K562 (cell line): ENCODE data around the gene CHRNA10. TPM values are rescaled to one million over a fixed set of nuclear protein-coding genes. Genes with fewer than 3 reads are reported as not detected.

Experiments
- ATAC-seq: fragments of 200-7000 bp; cut with Tn5 transposase; 3 replicates; pipeline ENCODE4 v1.9.1; 2020; ENCODE audit warnings: moderate library complexity
- BruUV-seq: library from RNA; stranded (reverse); fragments of 400-500 nt; replicated peaks from 2 replicates; lab custom pipeline; 2021; lab: Mats Ljungman, UMichigan
- CTCF ChIA-PET: fragments of 300-600 bp; formaldehyde crosslinking; extraction: SDS; loops from one replicate; lab custom pipeline; 2021; ENCODE audit warnings: low intra/inter-chr PET ratio; lab: Yijun Ruan, JAX
- POLR2A ChIA-PET: fragments of 300-600, 350-650 bp; sonication (Branson Sonifier 250); formaldehyde crosslinking; extraction: SDS; loops from one replicate; lab custom pipeline; 2021; ENCODE audit warnings: antibody characterized with exemption, inconsistent platforms; lab: Yijun Ruan, JAX
- DNase-seq, 4 experiments: peaks; one replicate each; pipeline versions ENCODE4 v3.0.0 to v3.0.0-alpha.2; 2011 to 2018; ENCODE audit warnings: low spot score in 3 of 4, mixed read lengths in 3 of 4; ENCODE audit errors: extremely low read depth in 1 of 4
- FAIRE-seq: peaks from 2 replicates; lab custom pipeline; 2011; peaks lifted over from hg19 to GRCh38; lab: Jason Lieb, UNC
- H2AFZ ChIP-seq: 2 replicates; pipeline ENCODE4 v1.6.0; 2011; ENCODE audit warnings: low read depth, low read length, control low read depth, inconsistent platforms
- H3K27ac ChIP-seq: fragments of 200-600 bp; 3 replicates; pipeline ENCODE4 v1.8.0; 2011; ENCODE audit warnings: low read depth, mild to moderate bottlenecking, control low read depth, inconsistent platforms, low read length, moderate library complexity, mixed read lengths; ENCODE audit errors: extremely low read depth
- H3K27me3 ChIP-seq, 2 experiments: fragments of 300-600 bp in 1 of 2; 2 replicates in 1 of 2; 3 replicates in 1 of 2; pipeline versions ENCODE4 v1.6.0 to v1.8.0; 2011; ENCODE audit warnings: inconsistent platforms in 2 of 2, low read length in 2 of 2, mild to moderate bottlenecking in 1 of 2, mixed read lengths in 1 of 2, moderate library complexity in 1 of 2; ENCODE audit not compliant: control insufficient read depth in 2 of 2, insufficient read depth in 2 of 2
- H3K36me3 ChIP-seq: fragments of 300-600 bp; 3 replicates; pipeline ENCODE4 v1.8.0; 2011; ENCODE audit warnings: mild to moderate bottlenecking, low read length, inconsistent platforms; ENCODE audit not compliant: control insufficient read depth, insufficient read depth
- H3K4me1 ChIP-seq, 2 experiments: fragments of 200-600 bp in 1 of 2; replicated peaks in 1 of 2; 2 replicates in 1 of 2; 3 replicates in 1 of 2; pipeline versions ENCODE4 v1.5.1 to v1.8.0; 2011; ENCODE audit warnings: inconsistent platforms in 2 of 2, low read length in 2 of 2, mild to moderate bottlenecking in 1 of 2, mixed read lengths in 1 of 2, moderate library complexity in 1 of 2; ENCODE audit not compliant: control insufficient read depth in 2 of 2, insufficient read depth in 2 of 2
- H3K4me2 ChIP-seq: 2 replicates; pipeline ENCODE4 v1.6.1; 2011; ENCODE audit warnings: low read length, control low read depth, inconsistent platforms, mixed read lengths; ENCODE audit not compliant: insufficient read depth
- H3K4me3 ChIP-seq: fragments of 200-600 bp; sonication (generic), shearing (Covaris generic); 2 replicates; pipeline ENCODE4 v1.5.1; 2016; ENCODE audit warnings: control low read depth, inconsistent platforms
- H3K79me2 ChIP-seq: fragments of 200-600 bp; 3 replicates; pipeline ENCODE4 v1.8.0; 2011; ENCODE audit warnings: low read length, inconsistent platforms; ENCODE audit not compliant: control insufficient read depth, insufficient read depth
- H3K9ac ChIP-seq, 2 experiments: 2 replicates each; pipeline versions ENCODE4 v1.6.0 to v1.6.1; 2011; ENCODE audit warnings: low read depth in 2 of 2, low read length in 2 of 2, control low read depth in 1 of 2, inconsistent platforms in 1 of 2, mild to moderate bottlenecking in 1 of 2, mixed read lengths in 1 of 2; ENCODE audit not compliant: insufficient read depth in 1 of 2
- H3K9me1 ChIP-seq: one replicate; pipeline ENCODE4 v1.6.0; 2011; ENCODE audit warnings: inconsistent platforms, mild to moderate bottlenecking, low read length, moderate library complexity; ENCODE audit not compliant: control insufficient read depth, insufficient read depth
- H3K9me3 ChIP-seq: replicated peaks from 2 replicates; pipeline ENCODE4 v1.5.1; 2011; ENCODE audit warnings: low read depth, low read length, inconsistent platforms; ENCODE audit not compliant: control insufficient read depth, insufficient read depth
- H4K20me1 ChIP-seq: replicated peaks from 2 replicates; pipeline ENCODE4 v1.6.1; 2011; ENCODE audit warnings: low read length, inconsistent platforms, mixed read lengths; ENCODE audit not compliant: control insufficient read depth, insufficient read depth
- ARNT ChIP-seq, 2 experiments: fragments of 450-650 bp; IDR thresholded peaks; 2 replicates each; pipeline ENCODE4 v1.6.1; 2016; ENCODE audit warnings: mild to moderate bottlenecking in 1 of 2
- ATF1 ChIP-seq, 2 experiments: fragments of 450-650 bp in 1 of 2; IDR thresholded peaks; 2 replicates each; pipeline ENCODE4 v1.6.1; 2016; ENCODE audit warnings: missing compliant biosample characterization in 1 of 2, missing genetic modification characterization in 1 of 2
- BCOR ChIP-seq: fragments of 450-650 bp; IDR thresholded peaks from 2 replicates; pipeline ENCODE4 v1.6.1; 2016
- CBX2 ChIP-seq: fragments of 200-600 bp; sonication (generic); IDR thresholded peaks from one replicate; pipeline ENCODE4 v1.6.1; 2012; ENCODE audit warnings: mild to moderate bottlenecking, low read length, inconsistent platforms; ENCODE audit not compliant: insufficient read depth, poor library complexity, severe bottlenecking
- HLTF ChIP-seq: fragments of 450-650 bp; IDR thresholded peaks from 2 replicates; pipeline ENCODE4 v1.6.1; 2016
- MCM3 ChIP-seq: fragments of 450-650 bp; IDR thresholded peaks from 2 replicates; pipeline ENCODE4 v1.6.1; 2016
- MNT ChIP-seq, 2 experiments: fragments of 450-650 bp; conservative IDR thresholded peaks; 2 replicates each; pipeline ENCODE4 v1.6.1; 2017; ENCODE audit warnings: mild to moderate bottlenecking in 2 of 2, moderate library complexity in 2 of 2
- NR2C1 ChIP-seq, 2 experiments: fragments of 450-650 bp; IDR thresholded peaks; 2 replicates each; pipeline ENCODE4 v1.6.1; 2017; ENCODE audit warnings: mild to moderate bottlenecking in 2 of 2, antibody characterized with exemption in 1 of 2, inconsistent platforms in 1 of 2, missing compliant biosample characterization in 1 of 2, missing genetic modification characterization in 1 of 2
- SMC3 ChIP-seq: conservative IDR thresholded peaks from 2 replicates; pipeline ENCODE4 v1.6.1; 2011; ENCODE audit warnings: low read depth, low read length, improper control_type of control experiment; ENCODE audit not compliant: insufficient read depth
- SP1 ChIP-seq: sonication (generic); formaldehyde crosslinking; IDR thresholded peaks from 2 replicates; pipeline ENCODE4 v1.8.1; 2022; ENCODE audit warnings: mild to moderate bottlenecking, missing genetic modification reagents
- TCF3 ChIP-seq: sonication (generic); formaldehyde crosslinking; IDR thresholded peaks from 2 replicates; pipeline ENCODE4 v1.4.0; 2020; ENCODE audit warnings: mild to moderate bottlenecking, missing genetic modification reagents
- ZC3H11A ChIP-seq: IDR thresholded peaks from 2 replicates; pipeline ENCODE4 v1.6.1; 2012; ENCODE audit warnings: low read depth, low read length, improper control_type of control experiment
- ZFP30 ChIP-seq: fragments of 250-450 bp; sonication (Bioruptor Pico); IDR thresholded peaks from 2 replicates; pipeline ENCODE4 v1.8.0; 2022; ENCODE audit warnings: moderate library complexity, mild to moderate bottlenecking, inconsistent platforms, borderline replicate concordance
- ZMIZ1 ChIP-seq, 2 experiments: fragments of 150-350 bp in 1 of 2; IDR thresholded peaks; 2 replicates each; pipeline ENCODE4 v1.6.1; 2012 to 2016; ENCODE audit warnings: low read depth in 2 of 2, low read length in 2 of 2, mild to moderate bottlenecking in 1 of 2, moderate library complexity in 1 of 2
- ZNF12 ChIP-seq: sonication (generic); formaldehyde crosslinking; IDR thresholded peaks from 2 replicates; pipeline ENCODE4 v1.4.0; 2020; ENCODE audit warnings: mild to moderate bottlenecking, missing genetic modification reagents
- ZNF347 ChIP-seq: fragments of 450-650 bp; formaldehyde crosslinking; IDR thresholded peaks from 2 replicates; pipeline ENCODE4 v1.4.0; 2020; ENCODE audit warnings: low read depth, mild to moderate bottlenecking, moderate library complexity
- ZNF354B ChIP-seq: fragments of 250-450 bp; sonication (Bioruptor Pico); IDR thresholded peaks from 2 replicates; pipeline ENCODE4 v1.4.0; 2020
- ZNF384 ChIP-seq: IDR thresholded peaks from 2 replicates; pipeline ENCODE4 v1.6.1; 2012; ENCODE audit warnings: low read depth, low read length, improper control_type of control experiment
- ZNF79 ChIP-seq: fragments of 250-450 bp; sonication (Bioruptor Pico); IDR thresholded peaks from 2 replicates; pipeline ENCODE4 v1.4.0; 2020; ENCODE audit warnings: low read depth, mild to moderate bottlenecking, moderate library complexity
- WGBS: fragments of 100-300 bp; shearing (Covaris generic); methylation state at CpG from one replicate; pipeline ENCODE4 v1.1.6; 2016; ENCODE audit warnings: low coverage, mixed read lengths; ENCODE audit not compliant: insufficient coverage; ENCODE audit errors: missing lambda C conversion rate; 5-methylcytosine and 5-hydroxymethylcytosine counted together
- in situ Hi-C: fragments of 300-500 bp; cut with MboI; formaldehyde crosslinking; loops from 4 replicates; pipeline ENCODE4 v1.15.0; 2018; ENCODE audit warnings: inconsistent platforms, mixed read lengths
- intact Hi-C: fragments of 100-400 bp; cut with micrococcal nuclease; formaldehyde crosslinking; loops from 2 replicates; pipeline ENCODE4 v1.14.2; 2022
- polyA plus RNA-seq, 8 experiments: library from polyadenylated mRNA; depleted of rRNA in 4 of 8; stranded (reverse) in 5 of 8; unstranded in 3 of 8; fragments of >200 nt; fragmentation: Nextera tagmentation in 2 of 8; fragmentation: Illumina TruSeq in 1 of 8; extraction: Ambion mirVana in 2 of 8; extraction: Trizol in 1 of 8; gene quantifications; 2 replicates each; pipeline versions ENCODE4 v1.2.1 to v1.2.3, GENCODE V29; 2011 to 2014; ENCODE audit warnings: inconsistent platforms in 1 of 8, missing spikeins in 1 of 8
- total RNA-seq, 7 experiments: library from RNA; depleted of rRNA in 6 of 7; stranded (reverse); fragments of >200 nt in 6 of 7; fragmentation: Illumina TruSeq in 2 of 7; extraction: Trizol in 2 of 7; gene quantifications; 2 replicates each; pipeline versions ENCODE4 v1.2.1 to v1.2.3, GENCODE V29; 2011 to 2021; ENCODE audit warnings: low replicate concordance in 1 of 7

The CHRNA10 gene
- total and polyA plus RNA-seq, 9 of the 15 experiments (the other 6 are each of a cell fraction or from before 2014, with no cell fraction given): 0.35 to 1.9 (median 0.81) TPM

- Histone ChIP-seq H4K20me1 (no peaks in the 10 kb centered on the region), H3K9ac (peak within 1 kb of the TSS in 1 of 2 experiments; percentile 42; a peak in 1 of 4 replicates), H3K36me3 (no peaks in the 10 kb centered on the region), H2AFZ (peak within 1 kb of the TSS; percentile 52; the same call in 1 of the 2 replicates), H3K27me3 (peaks cover 0 to 5% of the 10 kb centered on the region in 2 experiments; a peak in 1 of 5 replicates), H3K9me1 (no peaks in the 10 kb centered on the region), H3K4me1 (peaks cover 21 to 29% of the 10 kb centered on the region in 2 experiments; a peak in 4 of 5 replicates), H3K79me2 (no peaks in the 10 kb centered on the region), H3K27ac (no peak within 1 kb of the TSS), H3K9me3 (peaks cover 3% of the 10 kb centered on the region; the same call in 1 of the 2 replicates), H3K4me2 (no peak within 1 kb of the TSS; the same call in 1 of the 2 replicates), H3K4me3 (no peak within 1 kb of the TSS)
- FAIRE-seq (no peak), DNase-seq (peak; percentile 61 to 78 (median 72)), ATAC-seq (peak; percentile 57)
- no TSS peak for BruUV-seq
- intact Hi-C loops: no loop called here
- ChIA-PET POLR2A (interaction anchor here (0.5 to 0.6 kb wide), 3 partner anchors 166 to 500 kb away, joined by 3 read pairs; no protein-coding TSS in a partner anchor), CTCF (no interaction called here)
- WGBS: 14% methylated on average over 4 of the region's 4 CpGs
- in situ Hi-C loops: loop anchor here (5.0 kb wide), 1 partner anchor 1517 kb away; no protein-coding TSS in a partner anchor
- TF ChIP-seq ZNF384 (no peak), BCOR (no peak), MNT (conservative IDR thresholded peaks at IDR 0.05) (0 out of 4 replicates have a peak, but pooled peaks of 1 of the 2 experiments have one; percentile 24), TCF3 (CRISPR knock-in tag) (no peak), ZNF347 (CRISPR knock-in tag) (no peak), CBX2 (no peak), ATF1 (CRISPR knock-in tag; IDR thresholded peaks at IDR 0.05) (no peak), ATF1 (tag; IDR thresholded peaks at IDR 0.05) (no peak), ZNF79 (CRISPR knock-in tag) (no peak), ZMIZ1 (IDR thresholded peaks at IDR 0.05; ENCODE audit: low read depth in 2 of 2, low read length in 2 of 2) (no peak), ZNF354B (CRISPR knock-in tag) (no peak), ARNT (IDR thresholded peaks at IDR 0.05) (no peak), ZNF12 (CRISPR knock-in tag) (no peak), NR2C1 (IDR thresholded peaks at IDR 0.05) (peak; percentile 76), NR2C1 (tag; IDR thresholded peaks at IDR 0.05) (no peak), ZFP30 (CRISPR knock-in tag) (no peak), SP1 (CRISPR knock-in tag) (0 out of 2 replicates have a peak, but pooled peaks have one; percentile 47), SMC3 (no peak), ZC3H11A (no peak), MCM3 (no peak), HLTF (no peak)
Measured at GRCh38 chr11:3644817-3645235, 26.4 kb downstream of the CHRNA10 start, which contains the start of gene ART1. ART1 (plus strand) TSS chr11:3645128; CDS start chr11:3659214, 14,086 bp downstream.
